A549 (cell line): ENCODE data around the gene FOXS1. TPM values are rescaled to one million over a fixed set of nuclear protein-coding genes. Genes with fewer than 3 reads are reported as not detected.

Experiments
- ATAC-seq, 2 experiments: fragments of 200-7000 bp in 1 of 2; fragments of >200 bp in 1 of 2; cut with Nextera tagmentation in 1 of 2; cut with Tn5 transposase in 1 of 2; 3 replicates each; pipeline versions ENCODE4 v1.8.0 to v1.9.1; 2018 to 2020; ENCODE audit warnings: mild to moderate bottlenecking in 1 of 2, moderate library complexity in 1 of 2
- CTCF ChIA-PET: fragments of 300-600 bp; sonication (Branson Sonifier 250); formaldehyde crosslinking; extraction: SDS; loops from one replicate; lab custom pipeline; 2021; ENCODE audit warnings: antibody characterized with exemption, inconsistent platforms; lab: Yijun Ruan, JAX
- POLR2A ChIA-PET: fragments of 350-600 bp; formaldehyde crosslinking; extraction: SDS; loops from one replicate; lab custom pipeline; 2021; ENCODE audit warnings: antibody characterized with exemption, inconsistent platforms; lab: Yijun Ruan, JAX
- DNase-seq, 2 experiments: peaks; one replicate each; pipeline versions ENCODE4 v3.0.0 to v3.0.0-alpha.2; 2011 to 2016; ENCODE audit warnings: low read depth in 1 of 2, low spot score in 1 of 2
- FAIRE-seq: peaks from 2 replicates; lab custom pipeline; 2011; peaks lifted over from hg19 to GRCh38; lab: Jason Lieb, UNC
- H3K27ac ChIP-seq, 2 experiments: fragments of >200 bp; sonication (Bioruptor Twin); formaldehyde crosslinking; 3 replicates each; pipeline ENCODE4 v1.5.1; 2016 to 2017
- H3K4me1 ChIP-seq: fragments of >200 bp; sonication (Bioruptor Twin); formaldehyde crosslinking; 3 replicates; pipeline ENCODE4 v1.6.1; 2016
- H3K4me2 ChIP-seq: fragments of >200 bp; sonication (Bioruptor Twin); formaldehyde crosslinking; 3 replicates; pipeline ENCODE4 v1.6.1; 2016
- H3K4me3 ChIP-seq: fragments of >200 bp; sonication (Bioruptor Twin); formaldehyde crosslinking; 3 replicates; pipeline ENCODE4 v1.5.1; 2016
- H3K9me3 ChIP-seq: fragments of >200 bp; sonication (Bioruptor Twin); formaldehyde crosslinking; 3 replicates; pipeline ENCODE4 v1.6.1; 2016
- BHLHE40 ChIP-seq: IDR thresholded peaks from 2 replicates; pipeline ENCODE4 v1.6.1; 2012; ENCODE audit warnings: low read depth, low read length, inconsistent platforms
- CHD2 ChIP-seq: fragments of 150-350 bp; IDR thresholded peaks from 2 replicates; pipeline ENCODE4 v1.6.1; 2014; ENCODE audit warnings: low read length; ENCODE audit not compliant: partially characterized antibody
- EHF ChIP-seq: fragments of 250-450 bp; sonication (Bioruptor Pico); IDR thresholded peaks from 2 replicates; pipeline ENCODE4 v1.5.0; 2020; ENCODE audit warnings: mild to moderate bottlenecking
- FOSL2 ChIP-seq, 2 experiments: fragments of 450-650 bp in 1 of 2; fragments of >200 bp in 1 of 2; sonication (Bioruptor Twin) in 1 of 2; formaldehyde crosslinking; IDR thresholded peaks; 2 replicates each; pipeline versions ENCODE4 v1.5.0 to v1.6.1; 2016 to 2020; ENCODE audit warnings: mild to moderate bottlenecking in 1 of 2, moderate library complexity in 1 of 2
- FOXS1 ChIP-seq: fragments of 250-450 bp; sonication (Bioruptor Pico); IDR thresholded peaks from 2 replicates; pipeline ENCODE4 v1.5.0; 2020; ENCODE audit warnings: mild to moderate bottlenecking, moderate library complexity
- HDAC2 ChIP-seq: fragments of 200-600 bp; sonication (generic); IDR thresholded peaks from 2 replicates; pipeline ENCODE4 v1.6.1; 2016
- HOXA7 ChIP-seq: fragments of 250-450 bp; sonication (Bioruptor Pico); IDR thresholded peaks from 2 replicates; pipeline ENCODE4 v1.5.0; 2020; ENCODE audit warnings: mild to moderate bottlenecking, moderate library complexity
- HOXB13 ChIP-seq: fragments of 250-450 bp; sonication (Bioruptor Pico); IDR thresholded peaks from 2 replicates; pipeline ENCODE4 v1.5.0; 2020; ENCODE audit warnings: low read depth, mild to moderate bottlenecking, moderate library complexity
- HOXB5 ChIP-seq: fragments of 250-450 bp; sonication (Bioruptor Pico); IDR thresholded peaks from 2 replicates; pipeline ENCODE4 v1.5.0; 2020; ENCODE audit warnings: mild to moderate bottlenecking, moderate library complexity
- JUN ChIP-seq, 2 experiments: fragments of >200 bp; sonication (Bioruptor Twin); formaldehyde crosslinking; IDR thresholded peaks; 2 replicates in 1 of 2; 3 replicates in 1 of 2; pipeline ENCODE4 v1.6.1; 2016 to 2017
- MAX ChIP-seq: IDR thresholded peaks from 2 replicates; pipeline ENCODE4 v1.6.1; 2012
- NPAS2 ChIP-seq: fragments of 250-450 bp; sonication (Bioruptor Pico); IDR thresholded peaks from 2 replicates; pipeline ENCODE4 v1.8.0; 2022; ENCODE audit warnings: mild to moderate bottlenecking, moderate library complexity, borderline replicate concordance
- NR3C1 ChIP-seq: fragments of >200 bp; sonication (Bioruptor Twin); formaldehyde crosslinking; IDR thresholded peaks from 3 replicates; pipeline ENCODE4 v1.6.1; 2017
- POLR2A ChIP-seq: IDR thresholded peaks from 2 replicates; pipeline ENCODE4 v1.6.1; 2012; ENCODE audit warnings: mild to moderate bottlenecking, low read length
- POLR2AphosphoS2 ChIP-seq: conservative IDR thresholded peaks from 2 replicates; pipeline ENCODE4 v1.6.1; 2012; ENCODE audit warnings: low read length, improper control_type of control experiment, inconsistent platforms
- RAD21 ChIP-seq, 2 experiments: fragments of >200 bp in 1 of 2; sonication (Bioruptor Twin) in 1 of 2; formaldehyde crosslinking in 1 of 2; IDR thresholded peaks in 1 of 2; conservative IDR thresholded peaks in 1 of 2; 2 replicates in 1 of 2; 3 replicates in 1 of 2; pipeline ENCODE4 v1.6.1; 2012 to 2018; ENCODE audit warnings: inconsistent platforms in 1 of 2
- RARB ChIP-seq: fragments of 250-450 bp; sonication (Bioruptor Pico); IDR thresholded peaks from 2 replicates; pipeline ENCODE4 v1.8.0; 2021; ENCODE audit warnings: mild to moderate bottlenecking, moderate library complexity
- SMC3 ChIP-seq: fragments of >200 bp; sonication (Bioruptor Twin); formaldehyde crosslinking; IDR thresholded peaks from 3 replicates; pipeline ENCODE4 v1.6.1; 2018; ENCODE audit warnings: inconsistent platforms
- USF2 ChIP-seq: fragments of 450-650 bp; IDR thresholded peaks from 2 replicates; pipeline ENCODE4 v1.6.1; 2014; ENCODE audit warnings: antibody characterized with exemption
- ZFP36 ChIP-seq: fragments of 450-650 bp; IDR thresholded peaks from 2 replicates; pipeline ENCODE4 v1.6.1; 2014; ENCODE audit warnings: borderline replicate concordance; ENCODE audit not compliant: partially characterized antibody
- ZSCAN20 ChIP-seq: fragments of 250-450 bp; sonication (Bioruptor Pico); IDR thresholded peaks from 2 replicates; pipeline ENCODE4 v1.8.0; 2022; ENCODE audit warnings: mild to moderate bottlenecking, moderate library complexity
- WGBS: methylation state at CpG from one replicate; pipeline ENCODE4 v1.1.6; 2017; ENCODE audit errors: missing lambda C conversion rate; 5-methylcytosine and 5-hydroxymethylcytosine counted together
- polyA plus RNA-seq, 4 experiments: library from polyadenylated mRNA; depleted of rRNA in 3 of 4; stranded (reverse); fragments of >200 nt; fragmentation: RNase III in 1 of 4; extraction: RNeasy Plus Mini Kit Qiagen cat#74134 plus additional on column Dnase treatment in 1 of 4; gene quantifications; 2 replicates in 3 of 4; 3 replicates in 1 of 4; pipeline ENCODE4 v1.2.3, GENCODE V29; 2011 to 2017
- TF ChIP-seq, protein P1 (sequence below): fragments of 200-600 bp; sonication (generic); IDR thresholded peaks from 2 replicates; pipeline ENCODE4 v1.6.1; 2016; ENCODE audit warnings: antibody characterized with exemption, mild to moderate bottlenecking, moderate library complexity

FOXS1 gene
- polyA plus RNA-seq, 2 of the 4 experiments (the other 2 are of a cell fraction), result 1.5 to 3.7 TPM

GRCh38 chr20:31843881-31844280, 1.5 kb downstream of the FOXS1 start:
- Histone ChIP-seq H3K27ac (peak overlapping the region; percentile 85 to 86), H3K9me3 (no peaks in the 10 kb centered on the region), H3K4me3 (no peak overlapping the region), H3K4me1 (peaks cover 72% of the 10 kb centered on the region), H3K4me2 (peak overlapping the region; percentile 71; the same call in 2 of the 3 replicates)
- ChIA-PET CTCF (interaction anchor here (0.9 to 14.7 kb wide), 7 partner anchors 9 to 809 kb away, joined by 3 to 145 read pairs (median 17); partner anchors contain the start of gene PDRG1), POLR2A (no interaction called here)
- ATAC-seq (no peak), FAIRE-seq (no peak), DNase-seq (no peak)
- WGBS, result 75% methylated on average over 4 of the region's 5 CpGs
- TF ChIP-seq BHLHE40, result no peak
- TF ChIP-seq FOXS1 (CRISPR knock-in tag), result no peak
- no peak for TF ChIP-seq POLR2AphosphoS2
- TF ChIP-seq HDAC2, result no peak
- no peak for TF ChIP-seq EHF
- TF ChIP-seq, protein P1, sequence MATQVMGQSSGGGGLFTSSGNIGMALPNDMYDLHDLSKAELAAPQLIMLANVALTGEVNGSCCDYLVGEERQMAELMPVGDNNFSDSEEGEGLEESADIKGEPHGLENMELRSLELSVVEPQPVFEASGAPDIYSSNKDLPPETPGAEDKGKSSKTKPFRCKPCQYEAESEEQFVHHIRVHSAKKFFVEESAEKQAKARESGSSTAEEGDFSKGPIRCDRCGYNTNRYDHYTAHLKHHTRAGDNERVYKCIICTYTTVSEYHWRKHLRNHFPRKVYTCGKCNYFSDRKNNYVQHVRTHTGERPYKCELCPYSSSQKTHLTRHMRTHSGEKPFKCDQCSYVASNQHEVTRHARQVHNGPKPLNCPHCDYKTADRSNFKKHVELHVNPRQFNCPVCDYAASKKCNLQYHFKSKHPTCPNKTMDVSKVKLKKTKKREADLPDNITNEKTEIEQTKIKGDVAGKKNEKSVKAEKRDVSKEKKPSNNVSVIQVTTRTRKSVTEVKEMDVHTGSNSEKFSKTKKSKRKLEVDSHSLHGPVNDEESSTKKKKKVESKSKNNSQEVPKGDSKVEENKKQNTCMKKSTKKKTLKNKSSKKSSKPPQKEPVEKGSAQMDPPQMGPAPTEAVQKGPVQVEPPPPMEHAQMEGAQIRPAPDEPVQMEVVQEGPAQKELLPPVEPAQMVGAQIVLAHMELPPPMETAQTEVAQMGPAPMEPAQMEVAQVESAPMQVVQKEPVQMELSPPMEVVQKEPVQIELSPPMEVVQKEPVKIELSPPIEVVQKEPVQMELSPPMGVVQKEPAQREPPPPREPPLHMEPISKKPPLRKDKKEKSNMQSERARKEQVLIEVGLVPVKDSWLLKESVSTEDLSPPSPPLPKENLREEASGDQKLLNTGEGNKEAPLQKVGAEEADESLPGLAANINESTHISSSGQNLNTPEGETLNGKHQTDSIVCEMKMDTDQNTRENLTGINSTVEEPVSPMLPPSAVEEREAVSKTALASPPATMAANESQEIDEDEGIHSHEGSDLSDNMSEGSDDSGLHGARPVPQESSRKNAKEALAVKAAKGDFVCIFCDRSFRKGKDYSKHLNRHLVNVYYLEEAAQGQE, result no peak
- no peak for TF ChIP-seq NR3C1
- TF ChIP-seq USF2, result no peak
- TF ChIP-seq SMC3, result no peak
- no peak for TF ChIP-seq FOSL2 (IDR thresholded peaks at IDR 0.05)
- no peak for TF ChIP-seq FOSL2 (CRISPR knock-in tag; IDR thresholded peaks at IDR 0.05)
- TF ChIP-seq HOXB13 (CRISPR knock-in tag), result no peak
- no peak for TF ChIP-seq CHD2
- no peak for TF ChIP-seq NPAS2 (CRISPR knock-in tag)
- no peak for TF ChIP-seq HOXB5 (CRISPR knock-in tag)

DNA sequence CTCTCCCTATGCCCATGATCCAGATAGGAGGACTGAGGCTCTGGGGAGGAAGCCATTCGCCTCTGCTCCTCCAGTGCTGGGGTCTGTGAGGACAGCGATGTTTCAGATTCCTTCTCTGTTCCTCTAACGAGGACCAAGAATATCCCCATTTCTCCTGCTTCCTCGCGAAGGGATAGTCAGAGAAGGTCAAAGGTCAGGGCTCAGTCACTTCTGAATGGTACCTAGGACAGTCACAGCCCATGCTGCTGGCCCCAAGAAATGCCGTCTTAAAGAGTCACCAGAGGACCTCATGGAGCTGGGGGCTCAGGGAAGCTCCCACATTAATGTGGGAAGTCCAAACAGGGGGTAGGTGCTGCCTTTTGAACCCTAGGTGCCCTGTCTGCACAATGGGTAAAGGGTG, 2.1 kb downstream of the FOXS1 start:
- H3K4me1 ChIP-seq, result peaks cover 78% of the 10 kb centered on the region
- ATAC-seq, result no peak
- ChIA-PET CTCF (interaction anchor here (0.9 to 14.7 kb wide), 6 partner anchors 10 to 188 kb away, joined by 3 to 145 read pairs (median 71); partner anchors contain the start of gene PDRG1), POLR2A (no interaction called here)
- WGBS, result 82% methylated on average over 6 of the region's 6 CpGs
- H3K4me3 ChIP-seq, result no peak overlapping the region
- FAIRE-seq, result no peak
- peak overlapping the region; percentile 85 to 86 for H3K27ac ChIP-seq
- H3K9me3 ChIP-seq, result no peaks in the 10 kb centered on the region
- no peak for DNase-seq
- H3K4me2 ChIP-seq, result peak overlapping the region; percentile 71
- TF ChIP-seq HOXB5 (CRISPR knock-in tag) (no peak), POLR2A (no peak), RARB (CRISPR knock-in tag) (no peak), JUN (IDR thresholded peaks at IDR 0.05) (no peak), RAD21 (conservative IDR thresholded peaks at IDR 0.05 in 1 of 2, IDR thresholded peaks at IDR 0.05 in 1 of 2) (no peak), MAX (no peak), ZFP36 (no peak), HOXA7 (CRISPR knock-in tag) (no peak), ZSCAN20 (CRISPR knock-in tag) (no peak)
- TF ChIP-seq, protein P1, result no peak
